ENCODE measurements around the gene KRTAP9-4. TPM values are rescaled to one million over a fixed set of nuclear protein-coding genes. Genes with fewer than 3 reads are reported as not detected.
A peak's percentile ranks its signal among the peaks of the same experiment; 100 is the strongest.
"Not testable (repeated sequence)": the region's sequence is repeated elsewhere in the genome, so short reads cannot be mapped to it uniquely, and the experiment has no call there.

Gene KRTAP9-4
- total RNA-seq (not detected in 2 replicates), polyA plus RNA-seq (not detected in 2 replicates)

DNA sequence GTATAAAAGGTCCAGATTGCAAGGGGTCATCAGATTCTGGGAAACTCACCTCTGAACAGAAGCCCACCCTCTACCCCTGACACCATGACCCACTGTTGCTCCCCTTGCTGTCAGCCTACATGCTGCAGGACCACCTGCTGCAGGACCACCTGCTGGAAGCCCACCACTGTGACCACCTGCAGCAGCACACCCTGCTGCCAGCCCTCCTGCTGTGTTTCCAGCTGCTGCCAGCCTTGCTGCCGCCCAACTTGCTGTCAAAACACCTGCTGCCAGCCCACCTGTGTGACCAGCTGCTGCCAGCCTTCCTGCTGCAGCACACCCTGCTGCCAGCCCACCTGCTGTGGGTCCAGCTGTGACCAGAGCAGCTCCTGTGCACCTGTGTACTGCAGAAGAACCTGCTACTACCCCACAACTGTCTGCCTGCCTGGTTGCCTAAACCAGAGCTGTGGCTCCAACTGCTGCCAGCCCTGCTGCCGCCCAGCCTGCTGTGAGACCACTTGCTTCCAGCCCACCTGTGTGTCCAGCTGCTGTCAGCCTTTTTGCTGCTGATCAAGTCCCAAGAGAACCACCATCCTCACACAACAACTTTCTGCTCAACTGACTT is at the start of gene KRTAP9-4:
Gene KRTAP9-4 (plus strand): TSS at position 51 of the 604 bp plus-strand sequence. CDS start 34 bp downstream, at position 85.
- peaks cover 54% of the 10 kb centered on the region for H3K27me3 ChIP-seq
- H3K4me3 ChIP-seq; H3K4me1 ChIP-seq (ENCODE audit: low read depth); DNase-seq (ENCODE audit: low read depth in 1 of 2, low spot score in 1 of 2); H3K9me3 ChIP-seq (ENCODE audit: low read depth); H3K36me3 ChIP-seq; H3K27ac ChIP-seq: not testable (repeated sequence)

GRCh38 chr17:41211845-41212466 is 37.5 kb upstream of the KRTAP9-4 start:
- DNase-seq (ENCODE audit: low read depth in 1 of 2, low spot score in 1 of 2) = no peak
- TF ChIP-seq, protein P1, sequence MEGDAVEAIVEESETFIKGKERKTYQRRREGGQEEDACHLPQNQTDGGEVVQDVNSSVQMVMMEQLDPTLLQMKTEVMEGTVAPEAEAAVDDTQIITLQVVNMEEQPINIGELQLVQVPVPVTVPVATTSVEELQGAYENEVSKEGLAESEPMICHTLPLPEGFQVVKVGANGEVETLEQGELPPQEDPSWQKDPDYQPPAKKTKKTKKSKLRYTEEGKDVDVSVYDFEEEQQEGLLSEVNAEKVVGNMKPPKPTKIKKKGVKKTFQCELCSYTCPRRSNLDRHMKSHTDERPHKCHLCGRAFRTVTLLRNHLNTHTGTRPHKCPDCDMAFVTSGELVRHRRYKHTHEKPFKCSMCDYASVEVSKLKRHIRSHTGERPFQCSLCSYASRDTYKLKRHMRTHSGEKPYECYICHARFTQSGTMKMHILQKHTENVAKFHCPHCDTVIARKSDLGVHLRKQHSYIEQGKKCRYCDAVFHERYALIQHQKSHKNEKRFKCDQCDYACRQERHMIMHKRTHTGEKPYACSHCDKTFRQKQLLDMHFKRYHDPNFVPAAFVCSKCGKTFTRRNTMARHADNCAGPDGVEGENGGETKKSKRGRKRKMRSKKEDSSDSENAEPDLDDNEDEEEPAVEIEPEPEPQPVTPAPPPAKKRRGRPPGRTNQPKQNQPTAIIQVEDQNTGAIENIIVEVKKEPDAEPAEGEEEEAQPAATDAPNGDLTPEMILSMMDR (IDR thresholded peaks at IDR 0.05; ENCODE audit: low read depth, low read length) = no peak
- Histone ChIP-seq H3K27me3 (peaks cover 8% of the 10 kb centered on the region), H3K9me3 (ENCODE audit: low read depth) (no peaks in the 10 kb centered on the region), H3K36me3 (no peaks in the 10 kb centered on the region), H3K4me3 (no peak overlapping the region), H3K4me1 (ENCODE audit: low read depth) (no peaks in the 10 kb centered on the region), H3K27ac (no peak overlapping the region)

DNA sequence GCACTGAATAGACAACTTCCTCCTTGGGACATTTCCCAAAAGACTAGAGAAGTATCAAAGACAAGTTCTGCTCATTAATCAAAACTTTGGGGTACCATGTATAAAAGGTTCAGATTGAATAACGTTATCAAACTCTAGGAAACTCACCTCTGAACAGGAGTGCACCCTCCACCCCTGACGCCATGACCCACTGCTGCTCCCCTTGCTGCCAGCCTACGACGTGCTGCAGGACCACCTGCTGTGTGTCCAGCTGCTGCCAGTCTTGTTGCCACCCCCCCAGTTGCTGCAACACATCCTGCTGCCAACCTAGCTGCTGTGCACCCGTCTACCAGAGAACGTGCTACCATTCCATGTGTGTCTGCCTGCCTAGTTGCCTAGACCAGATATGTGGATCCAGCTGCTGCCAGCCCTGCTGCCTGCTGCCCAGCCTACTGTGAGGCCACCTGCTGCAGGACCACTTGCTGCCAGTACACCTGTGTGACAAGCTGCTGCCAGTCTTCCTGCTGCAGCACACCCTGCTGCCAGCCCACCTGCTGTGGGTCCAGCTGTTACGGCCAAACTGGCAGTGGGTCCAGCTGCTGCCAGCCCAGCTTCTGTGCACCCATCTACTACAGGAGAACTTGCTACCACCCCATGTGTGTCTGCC is 36.8 kb upstream of the KRTAP9-4 start:
- Histone ChIP-seq H3K4me3 (no peak overlapping the region), H3K36me3 (no peaks in the 10 kb centered on the region), H3K9me3 (ENCODE audit: low read depth) (no peaks in the 10 kb centered on the region), H3K27me3 (peaks cover 8% of the 10 kb centered on the region), H3K4me1 (ENCODE audit: low read depth) (no peaks in the 10 kb centered on the region), H3K27ac (no peak overlapping the region)
- DNase-seq (ENCODE audit: low read depth in 1 of 2, low spot score in 1 of 2) = no peak
- TF ChIP-seq, protein P1 (IDR thresholded peaks at IDR 0.05; ENCODE audit: low read depth, low read length) = no peak

DNA sequence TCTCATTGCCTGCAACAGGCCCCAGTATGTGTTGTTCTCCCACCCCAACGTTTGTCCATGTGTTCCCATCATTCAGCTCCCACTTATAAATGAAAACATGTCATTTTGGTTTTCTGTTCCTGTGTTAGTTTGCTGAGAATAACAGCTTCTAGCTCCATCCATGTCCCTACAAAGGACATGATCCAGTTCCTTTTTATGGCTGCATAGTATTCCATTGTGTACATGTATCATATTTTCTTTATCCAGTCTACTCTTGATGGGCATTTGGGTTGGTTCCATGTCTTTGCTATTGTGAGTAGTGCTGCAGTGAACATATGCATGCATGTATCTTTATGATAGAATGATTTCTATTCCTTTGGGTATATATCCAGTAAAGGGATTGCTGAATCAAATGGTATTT is 33.8 kb upstream of the KRTAP9-4 start:
- Histone ChIP-seq H3K4me1 (ENCODE audit: low read depth) (no peaks in the 10 kb centered on the region), H3K36me3 (no peaks in the 10 kb centered on the region)

GRCh38 chr17:41223821-41224220 is 25.7 kb upstream of the KRTAP9-4 start:
- Histone ChIP-seq H3K27ac (no peak overlapping the region), H3K4me3 (no peak overlapping the region), H3K36me3 (no peaks in the 10 kb centered on the region), H3K4me1 (ENCODE audit: low read depth) (no peaks in the 10 kb centered on the region), H3K27me3 (peaks cover 7% of the 10 kb centered on the region), H3K9me3 (ENCODE audit: low read depth) (no peaks in the 10 kb centered on the region)
- TF ChIP-seq, protein P1 (IDR thresholded peaks at IDR 0.05; ENCODE audit: low read depth, low read length) = no peak
- DNase-seq (ENCODE audit: low read depth in 1 of 2, low spot score in 1 of 2) = peak in 1 of 2 donors; percentile 8

More for the DNA sequence above, 33.8 kb upstream of the KRTAP9-4 start:
- TF ChIP-seq, protein P1 (IDR thresholded peaks at IDR 0.05; ENCODE audit: low read depth, low read length) = no peak
- Histone ChIP-seq H3K4me3 (no peak overlapping the region), H3K27ac (no peak overlapping the region), H3K27me3 (peaks cover 8% of the 10 kb centered on the region), H3K9me3 (ENCODE audit: low read depth) (no peaks in the 10 kb centered on the region)
- DNase-seq (ENCODE audit: low read depth in 1 of 2, low spot score in 1 of 2) = no peak

GRCh38 chr17:41226051-41226450 is 23.4 kb upstream of the KRTAP9-4 start:
- no peaks in the 10 kb centered on the region for H3K9me3 ChIP-seq (ENCODE audit: low read depth)
- no peak overlapping the region for H3K27ac ChIP-seq
- peaks cover 15% of the 10 kb centered on the region for H3K27me3 ChIP-seq
- no peaks in the 10 kb centered on the region for H3K4me1 ChIP-seq (ENCODE audit: low read depth)
- DNase-seq (ENCODE audit: low read depth in 1 of 2, low spot score in 1 of 2) = no peak
- H3K36me3 ChIP-seq = no peaks in the 10 kb centered on the region
- TF ChIP-seq, protein P1 (IDR thresholded peaks at IDR 0.05; ENCODE audit: low read depth, low read length) = no peak
- H3K4me3 ChIP-seq = no peak overlapping the region

DNA sequence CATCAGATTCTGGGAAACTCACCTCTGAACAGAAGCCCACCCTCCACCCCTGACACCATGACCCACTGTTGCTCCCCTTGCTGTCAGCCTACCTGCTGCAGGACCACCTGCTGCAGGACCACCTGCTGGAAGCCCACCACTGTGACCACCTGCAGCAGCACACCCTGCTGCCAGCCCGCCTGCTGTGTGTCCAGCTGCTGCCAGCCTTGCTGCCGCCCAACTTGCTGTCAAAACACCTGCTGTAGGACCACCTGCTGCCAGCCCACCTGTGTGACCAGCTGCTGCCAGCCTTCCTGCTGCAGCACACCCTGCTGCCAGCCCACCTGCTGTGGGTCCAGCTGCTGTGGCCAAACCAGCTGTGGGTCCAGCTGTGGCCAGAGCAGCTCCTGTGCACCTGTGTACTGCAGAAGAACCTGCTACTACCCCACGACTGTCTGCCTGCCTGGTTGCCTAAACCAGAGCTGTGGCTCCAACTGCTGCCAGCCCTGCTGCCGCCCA is 22.8 kb upstream of the KRTAP9-4 start, which contains the start of gene KRTAP9-2:
Gene KRTAP9-2 (plus strand): TSS at position 51 of the 498 bp plus-strand sequence. CDS start 7 bp downstream, at position 58.
- H3K36me3 ChIP-seq; DNase-seq (ENCODE audit: low read depth in 1 of 2, low spot score in 1 of 2); H3K4me1 ChIP-seq (ENCODE audit: low read depth); H3K4me3 ChIP-seq; H3K27ac ChIP-seq; H3K9me3 ChIP-seq (ENCODE audit: low read depth): not testable (repeated sequence)
- peaks cover 19% of the 10 kb centered on the region for H3K27me3 ChIP-seq

Data from cardiac muscle cell (in vitro differentiated cells and primary cell).